ENCODE data around the gene C20orf204. TPM values are rescaled to one million over a fixed set of nuclear protein-coding genes. Genes with fewer than 3 reads are reported as not detected.

The C20orf204 gene
- total and polyA plus RNA-seq, 4 donors: 0.07 to 0.59 (median 0.12) TPM

DNA sequence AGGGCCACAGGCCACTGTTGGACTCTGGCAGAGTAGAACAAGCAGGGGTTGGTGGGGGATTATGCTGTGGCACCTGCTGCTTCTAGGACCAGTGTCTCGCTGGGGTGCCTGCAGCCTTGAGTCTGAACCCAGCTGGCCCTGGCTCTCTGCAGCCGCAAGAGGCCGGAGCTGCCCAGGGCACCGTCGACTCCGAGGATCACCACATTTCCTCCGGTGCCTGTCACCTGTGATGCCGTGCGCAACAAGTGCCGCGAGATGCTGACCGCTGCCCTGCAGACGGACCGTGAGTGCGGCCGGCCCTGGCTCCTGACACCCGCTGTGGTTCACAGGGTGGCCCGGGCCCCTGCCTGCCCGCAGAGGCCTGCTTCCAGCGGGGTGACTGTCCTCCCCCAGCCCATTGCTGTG is 33.2 kb downstream of the C20orf204 start:
- H3K36me3 ChIP-seq (ENCODE audit: control insufficient read depth in 4 of 4, insufficient read depth in 3 of 4, low read depth in 1 of 4, low read length in 3 of 4): peaks cover 0 to 10% (median 0%) of the 10 kb centered on the region in 4 donors
- H3K4me1 ChIP-seq (ENCODE audit: control insufficient read depth in 4 of 4, insufficient read depth in 4 of 4, low read length in 3 of 4): peaks cover 20 to 45% (median 38%) of the 10 kb centered on the region in 4 donors
- H3K4me3 ChIP-seq (ENCODE audit: low read depth in 1 of 3, low read length in 3 of 3): no peak overlapping the region
- WGBS: 94% methylated on average over 20 of the region's 20 CpGs
- no peak overlapping the region for H3K27ac ChIP-seq (ENCODE audit: low read depth in 1 of 2, low read length in 2 of 2)
- TF ChIP-seq JUND (IDR thresholded peaks at IDR 0.05): no peak
- TF ChIP-seq, protein P1, sequence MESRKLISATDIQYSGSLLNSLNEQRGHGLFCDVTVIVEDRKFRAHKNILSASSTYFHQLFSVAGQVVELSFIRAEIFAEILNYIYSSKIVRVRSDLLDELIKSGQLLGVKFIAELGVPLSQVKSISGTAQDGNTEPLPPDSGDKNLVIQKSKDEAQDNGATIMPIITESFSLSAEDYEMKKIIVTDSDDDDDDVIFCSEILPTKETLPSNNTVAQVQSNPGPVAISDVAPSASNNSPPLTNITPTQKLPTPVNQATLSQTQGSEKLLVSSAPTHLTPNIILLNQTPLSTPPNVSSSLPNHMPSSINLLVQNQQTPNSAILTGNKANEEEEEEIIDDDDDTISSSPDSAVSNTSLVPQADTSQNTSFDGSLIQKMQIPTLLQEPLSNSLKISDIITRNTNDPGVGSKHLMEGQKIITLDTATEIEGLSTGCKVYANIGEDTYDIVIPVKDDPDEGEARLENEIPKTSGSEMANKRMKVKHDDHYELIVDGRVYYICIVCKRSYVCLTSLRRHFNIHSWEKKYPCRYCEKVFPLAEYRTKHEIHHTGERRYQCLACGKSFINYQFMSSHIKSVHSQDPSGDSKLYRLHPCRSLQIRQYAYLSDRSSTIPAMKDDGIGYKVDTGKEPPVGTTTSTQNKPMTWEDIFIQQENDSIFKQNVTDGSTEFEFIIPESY (IDR thresholded peaks at IDR 0.05): no peak
- no peak for TF ChIP-seq FOXA2 (IDR thresholded peaks at IDR 0.05)
- no peak for TF ChIP-seq EGR1 (IDR thresholded peaks at IDR 0.05; ENCODE audit: low read depth in 2 of 2)
- TF ChIP-seq, protein P2, sequence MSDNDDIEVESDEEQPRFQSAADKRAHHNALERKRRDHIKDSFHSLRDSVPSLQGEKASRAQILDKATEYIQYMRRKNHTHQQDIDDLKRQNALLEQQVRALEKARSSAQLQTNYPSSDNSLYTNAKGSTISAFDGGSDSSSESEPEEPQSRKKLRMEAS (IDR thresholded peaks at IDR 0.05): no peak
- no peak for TF ChIP-seq GABPA (IDR thresholded peaks at IDR 0.05 in 1 of 2, conservative IDR thresholded peaks at IDR 0.05 in 1 of 2)
- TF ChIP-seq YY1 (IDR thresholded peaks at IDR 0.05): no peak
- TF ChIP-seq SP1 (IDR thresholded peaks at IDR 0.05): no peak
- no peak overlapping the region for H3K9ac ChIP-seq (ENCODE audit: low read depth in 1 of 2, low read length in 2 of 2)
- H3K9me3 ChIP-seq (ENCODE audit: control insufficient read depth in 4 of 4, low read length in 3 of 4): no peaks in the 10 kb centered on the region
- no peak for DNase-seq (ENCODE audit: low spot score)
- H3K27me3 ChIP-seq (ENCODE audit: control insufficient read depth in 4 of 4, insufficient read depth in 4 of 4, low read length in 3 of 4): no peaks in the 10 kb centered on the region

DNA sequence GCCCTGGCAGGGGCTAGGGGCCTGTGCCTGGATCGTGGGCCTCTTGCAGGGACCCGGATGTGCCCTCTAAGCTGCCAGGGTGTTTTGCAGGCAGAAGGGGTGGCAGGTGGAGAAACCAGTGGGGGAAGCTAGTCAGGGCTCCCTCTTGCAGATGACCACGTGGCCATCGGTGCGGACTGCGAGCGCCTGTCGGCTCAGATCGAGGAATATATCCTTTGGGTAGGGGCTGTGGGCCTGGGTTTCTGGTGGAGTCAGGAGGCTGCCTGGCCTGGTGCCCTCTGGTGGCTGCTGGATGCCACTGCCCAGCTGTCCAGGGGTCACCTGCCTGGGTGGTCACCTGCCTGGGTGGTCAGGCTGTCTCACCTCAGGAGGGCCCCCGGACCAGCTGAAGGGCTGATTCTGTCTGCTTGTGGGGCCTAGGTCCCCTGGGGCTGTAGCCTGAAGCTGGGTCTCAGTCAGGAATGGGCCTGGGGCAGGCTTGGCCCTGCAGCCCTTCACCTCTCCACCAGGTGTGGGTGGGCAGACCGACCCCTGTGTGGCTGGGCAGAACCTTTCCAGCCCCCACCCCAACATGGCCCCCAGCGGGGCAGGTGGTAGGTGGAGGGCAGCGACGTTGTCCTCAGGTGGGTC is 33.7 kb downstream of the C20orf204 start:
- Histone ChIP-seq H3K27me3 (ENCODE audit: control insufficient read depth in 4 of 4, insufficient read depth in 4 of 4, low read length in 3 of 4) (no peaks in the 10 kb centered on the region), H3K9me3 (ENCODE audit: control insufficient read depth in 4 of 4, low read length in 3 of 4) (no peaks in the 10 kb centered on the region), H3K4me1 (ENCODE audit: control insufficient read depth in 4 of 4, insufficient read depth in 4 of 4, low read length in 3 of 4) (peaks cover 14 to 40% (median 33%) of the 10 kb centered on the region in 4 donors), H3K9ac (ENCODE audit: low read depth in 1 of 2, low read length in 2 of 2) (no peak overlapping the region), H3K4me3 (ENCODE audit: low read depth in 1 of 3, low read length in 3 of 3) (no peak overlapping the region), H3K27ac (ENCODE audit: low read depth in 1 of 2, low read length in 2 of 2) (no peak overlapping the region), H3K36me3 (ENCODE audit: control insufficient read depth in 4 of 4, insufficient read depth in 3 of 4, low read depth in 1 of 4, low read length in 3 of 4) (peaks cover 0 to 10% (median 0%) of the 10 kb centered on the region in 4 donors)
- 83% methylated on average over 14 of the region's 14 CpGs for WGBS
- peak; percentile 55 for DNase-seq (ENCODE audit: low spot score)
- TF ChIP-seq FOXA1 (IDR thresholded peaks at IDR 0.05): no peak
- TF ChIP-seq, protein P3, sequence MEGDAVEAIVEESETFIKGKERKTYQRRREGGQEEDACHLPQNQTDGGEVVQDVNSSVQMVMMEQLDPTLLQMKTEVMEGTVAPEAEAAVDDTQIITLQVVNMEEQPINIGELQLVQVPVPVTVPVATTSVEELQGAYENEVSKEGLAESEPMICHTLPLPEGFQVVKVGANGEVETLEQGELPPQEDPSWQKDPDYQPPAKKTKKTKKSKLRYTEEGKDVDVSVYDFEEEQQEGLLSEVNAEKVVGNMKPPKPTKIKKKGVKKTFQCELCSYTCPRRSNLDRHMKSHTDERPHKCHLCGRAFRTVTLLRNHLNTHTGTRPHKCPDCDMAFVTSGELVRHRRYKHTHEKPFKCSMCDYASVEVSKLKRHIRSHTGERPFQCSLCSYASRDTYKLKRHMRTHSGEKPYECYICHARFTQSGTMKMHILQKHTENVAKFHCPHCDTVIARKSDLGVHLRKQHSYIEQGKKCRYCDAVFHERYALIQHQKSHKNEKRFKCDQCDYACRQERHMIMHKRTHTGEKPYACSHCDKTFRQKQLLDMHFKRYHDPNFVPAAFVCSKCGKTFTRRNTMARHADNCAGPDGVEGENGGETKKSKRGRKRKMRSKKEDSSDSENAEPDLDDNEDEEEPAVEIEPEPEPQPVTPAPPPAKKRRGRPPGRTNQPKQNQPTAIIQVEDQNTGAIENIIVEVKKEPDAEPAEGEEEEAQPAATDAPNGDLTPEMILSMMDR (IDR thresholded peaks at IDR 0.05; ENCODE audit: low read depth, low read length, missing input control): peak; percentile 61

DNA sequence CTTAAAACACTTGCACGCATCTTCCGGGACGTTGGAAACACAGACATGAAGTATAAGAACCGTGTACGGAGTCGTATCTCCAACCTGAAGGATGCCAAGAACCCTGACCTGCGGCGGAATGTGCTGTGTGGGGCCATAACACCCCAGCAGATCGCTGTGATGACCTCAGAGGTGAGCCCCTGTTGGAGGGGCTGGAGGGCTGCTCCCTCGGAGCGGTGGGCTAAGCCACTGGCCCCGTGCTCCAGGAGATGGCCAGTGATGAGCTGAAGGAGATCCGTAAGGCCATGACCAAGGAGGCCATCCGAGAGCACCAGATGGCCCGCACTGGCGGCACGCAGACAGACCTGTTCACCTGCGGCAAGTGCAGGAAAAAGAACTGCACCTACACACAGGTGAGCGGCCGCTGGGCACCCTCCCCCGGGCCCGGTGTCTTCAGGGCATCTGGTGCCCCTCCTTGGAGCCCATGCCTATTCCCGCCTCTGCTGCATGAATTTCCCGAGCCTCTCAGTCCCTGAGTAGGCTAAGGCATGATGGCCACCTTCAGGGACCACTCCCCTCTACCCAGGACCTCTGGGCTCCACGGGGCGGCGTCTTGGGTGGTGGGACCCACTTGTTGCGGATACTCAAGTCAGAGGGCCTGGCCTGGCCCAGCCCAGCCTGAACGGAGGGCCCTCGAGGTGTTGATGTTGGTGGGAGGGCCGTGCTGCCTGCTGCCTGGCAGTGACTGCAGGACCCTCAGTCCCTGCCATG is 34.4 kb downstream of the C20orf204 start:
- 96% methylated on average over 31 of the region's 31 CpGs for WGBS
- TF ChIP-seq NR2F2 (IDR thresholded peaks at IDR 0.05) (no peak), EGR1 (IDR thresholded peaks at IDR 0.05; ENCODE audit: low read depth in 2 of 2) (no peak), HNF4G (IDR thresholded peaks at IDR 0.05) (no peak), YY1 (IDR thresholded peaks at IDR 0.05) (no peak), FOXA2 (IDR thresholded peaks at IDR 0.05) (no peak), RXRA (IDR thresholded peaks at IDR 0.05) (no peak), HNF4A (conservative IDR thresholded peaks at IDR 0.05) (no peak), SP1 (IDR thresholded peaks at IDR 0.05) (no peak), GABPA (IDR thresholded peaks at IDR 0.05 in 1 of 2, conservative IDR thresholded peaks at IDR 0.05 in 1 of 2) (no peak), FOXA1 (IDR thresholded peaks at IDR 0.05) (no peak), JUND (IDR thresholded peaks at IDR 0.05) (no peak)
- TF ChIP-seq, protein P2 (IDR thresholded peaks at IDR 0.05): no peak
- TF ChIP-seq, protein P1 (IDR thresholded peaks at IDR 0.05): no peak
- TF ChIP-seq, protein P4, sequence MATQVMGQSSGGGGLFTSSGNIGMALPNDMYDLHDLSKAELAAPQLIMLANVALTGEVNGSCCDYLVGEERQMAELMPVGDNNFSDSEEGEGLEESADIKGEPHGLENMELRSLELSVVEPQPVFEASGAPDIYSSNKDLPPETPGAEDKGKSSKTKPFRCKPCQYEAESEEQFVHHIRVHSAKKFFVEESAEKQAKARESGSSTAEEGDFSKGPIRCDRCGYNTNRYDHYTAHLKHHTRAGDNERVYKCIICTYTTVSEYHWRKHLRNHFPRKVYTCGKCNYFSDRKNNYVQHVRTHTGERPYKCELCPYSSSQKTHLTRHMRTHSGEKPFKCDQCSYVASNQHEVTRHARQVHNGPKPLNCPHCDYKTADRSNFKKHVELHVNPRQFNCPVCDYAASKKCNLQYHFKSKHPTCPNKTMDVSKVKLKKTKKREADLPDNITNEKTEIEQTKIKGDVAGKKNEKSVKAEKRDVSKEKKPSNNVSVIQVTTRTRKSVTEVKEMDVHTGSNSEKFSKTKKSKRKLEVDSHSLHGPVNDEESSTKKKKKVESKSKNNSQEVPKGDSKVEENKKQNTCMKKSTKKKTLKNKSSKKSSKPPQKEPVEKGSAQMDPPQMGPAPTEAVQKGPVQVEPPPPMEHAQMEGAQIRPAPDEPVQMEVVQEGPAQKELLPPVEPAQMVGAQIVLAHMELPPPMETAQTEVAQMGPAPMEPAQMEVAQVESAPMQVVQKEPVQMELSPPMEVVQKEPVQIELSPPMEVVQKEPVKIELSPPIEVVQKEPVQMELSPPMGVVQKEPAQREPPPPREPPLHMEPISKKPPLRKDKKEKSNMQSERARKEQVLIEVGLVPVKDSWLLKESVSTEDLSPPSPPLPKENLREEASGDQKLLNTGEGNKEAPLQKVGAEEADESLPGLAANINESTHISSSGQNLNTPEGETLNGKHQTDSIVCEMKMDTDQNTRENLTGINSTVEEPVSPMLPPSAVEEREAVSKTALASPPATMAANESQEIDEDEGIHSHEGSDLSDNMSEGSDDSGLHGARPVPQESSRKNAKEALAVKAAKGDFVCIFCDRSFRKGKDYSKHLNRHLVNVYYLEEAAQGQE (IDR thresholded peaks at IDR 0.05): no peak

More for the DNA sequence above, 34.4 kb downstream of the C20orf204 start:
- H3K27ac ChIP-seq (ENCODE audit: low read depth in 1 of 2, low read length in 2 of 2): no peak overlapping the region
- H3K4me3 ChIP-seq (ENCODE audit: low read depth in 1 of 3, low read length in 3 of 3): no peak overlapping the region
- H3K9ac ChIP-seq (ENCODE audit: low read depth in 1 of 2, low read length in 2 of 2): no peak overlapping the region
- H3K27me3 ChIP-seq (ENCODE audit: control insufficient read depth in 4 of 4, insufficient read depth in 4 of 4, low read length in 3 of 4): no peaks in the 10 kb centered on the region
- peaks cover 11 to 33% (median 27%) of the 10 kb centered on the region in 4 donors for H3K4me1 ChIP-seq (ENCODE audit: control insufficient read depth in 4 of 4, insufficient read depth in 4 of 4, low read length in 3 of 4)
- DNase-seq (ENCODE audit: low spot score): no peak
- peaks cover 0 to 10% (median 0%) of the 10 kb centered on the region in 4 donors for H3K36me3 ChIP-seq (ENCODE audit: control insufficient read depth in 4 of 4, insufficient read depth in 3 of 4, low read depth in 1 of 4, low read length in 3 of 4)
- no peaks in the 10 kb centered on the region for H3K9me3 ChIP-seq (ENCODE audit: control insufficient read depth in 4 of 4, low read length in 3 of 4)
